B cell (primary cell): Measurements from ENCODE around the gene STEAP1B.

ENCODE experiments used
- EZH2 ChIP-seq: IDR thresholded peaks from 2 replicates; pipeline ENCODE4 v1.6.1; 2012; ENCODE audit warnings: borderline replicate concordance, low read depth, mild to moderate bottlenecking, moderate library complexity, low read length; ENCODE audit not compliant: insufficient read depth, poor library complexity, severe bottlenecking
- TF ChIP-seq, protein P1 (sequence below): fragments of 200-600 bp; IDR thresholded peaks from one replicate; pipeline ENCODE4 v1.8.0; 2022; ENCODE audit warnings: antibody characterized with exemption, mild to moderate bottlenecking

DNA sequence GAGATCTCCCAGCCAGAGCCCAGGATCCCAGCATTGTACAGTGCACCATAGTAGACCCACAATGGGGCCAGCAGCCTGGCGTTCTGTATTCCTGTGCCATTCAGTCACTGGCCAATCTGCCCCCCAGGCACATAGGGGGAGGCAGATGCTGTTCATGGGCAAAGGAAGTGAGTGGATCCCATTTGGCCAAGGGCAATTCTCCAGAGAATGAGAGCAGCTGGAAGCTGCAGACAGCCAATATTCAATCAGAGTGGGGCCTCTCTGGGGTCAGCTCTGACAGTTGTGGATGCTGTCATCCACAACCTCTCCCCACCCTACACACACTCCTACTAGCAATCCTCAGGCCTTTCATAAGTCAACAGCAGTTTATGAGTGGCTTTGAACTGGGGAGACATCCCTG, 17.5 kb downstream of the STEAP1B start:
- TF ChIP-seq, protein P1, sequence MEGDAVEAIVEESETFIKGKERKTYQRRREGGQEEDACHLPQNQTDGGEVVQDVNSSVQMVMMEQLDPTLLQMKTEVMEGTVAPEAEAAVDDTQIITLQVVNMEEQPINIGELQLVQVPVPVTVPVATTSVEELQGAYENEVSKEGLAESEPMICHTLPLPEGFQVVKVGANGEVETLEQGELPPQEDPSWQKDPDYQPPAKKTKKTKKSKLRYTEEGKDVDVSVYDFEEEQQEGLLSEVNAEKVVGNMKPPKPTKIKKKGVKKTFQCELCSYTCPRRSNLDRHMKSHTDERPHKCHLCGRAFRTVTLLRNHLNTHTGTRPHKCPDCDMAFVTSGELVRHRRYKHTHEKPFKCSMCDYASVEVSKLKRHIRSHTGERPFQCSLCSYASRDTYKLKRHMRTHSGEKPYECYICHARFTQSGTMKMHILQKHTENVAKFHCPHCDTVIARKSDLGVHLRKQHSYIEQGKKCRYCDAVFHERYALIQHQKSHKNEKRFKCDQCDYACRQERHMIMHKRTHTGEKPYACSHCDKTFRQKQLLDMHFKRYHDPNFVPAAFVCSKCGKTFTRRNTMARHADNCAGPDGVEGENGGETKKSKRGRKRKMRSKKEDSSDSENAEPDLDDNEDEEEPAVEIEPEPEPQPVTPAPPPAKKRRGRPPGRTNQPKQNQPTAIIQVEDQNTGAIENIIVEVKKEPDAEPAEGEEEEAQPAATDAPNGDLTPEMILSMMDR: no peak
- no peak for TF ChIP-seq EZH2
